Brain microvascular endothelial cell (primary cell): ENCODE measurements around the gene NBL1.
A peak's percentile ranks its signal among the peaks of the same experiment; 100 is the strongest.

ENCODE experiments used
- DNase-seq: peaks from one replicate; pipeline ENCODE4 v3.0.0-alpha.2; 2020
- H3K27ac ChIP-seq: fragments of 250-450 bp; sonication (Bioruptor Pico); 2 replicates; pipeline ENCODE4 v1.5.1; 2020; ENCODE audit warnings: mild to moderate bottlenecking, moderate library complexity
- H3K27me3 ChIP-seq: fragments of 250-450 bp; sonication (Bioruptor Pico); replicated peaks from 2 replicates; pipeline ENCODE4 v1.5.1; 2020; ENCODE audit warnings: mild to moderate bottlenecking
- H3K36me3 ChIP-seq: fragments of 250-450 bp; sonication (Bioruptor Pico); replicated peaks from 2 replicates; pipeline ENCODE4 v1.5.1; 2020; ENCODE audit warnings: mild to moderate bottlenecking
- H3K4me3 ChIP-seq: 2 replicates; pipeline ENCODE4 v1.5.1; 2011; ENCODE audit warnings: low read depth, mild to moderate bottlenecking, control low read depth, low read length, moderate library complexity
- CTCF ChIP-seq: IDR thresholded peaks from 2 replicates; pipeline ENCODE4 v1.5.1; 2011; ENCODE audit warnings: low read depth, mild to moderate bottlenecking, moderate library complexity, low read length, control low read depth, inconsistent platforms; ENCODE audit errors: missing control alignments
- in situ Hi-C: cut with HindIII; loops from 2 replicates; pipeline ENCODE4 v1.10.0; 2017; ENCODE audit warnings: low sequenced_read_pairs, low pct_ligation_motif_present

Gene NBL1

DNA sequence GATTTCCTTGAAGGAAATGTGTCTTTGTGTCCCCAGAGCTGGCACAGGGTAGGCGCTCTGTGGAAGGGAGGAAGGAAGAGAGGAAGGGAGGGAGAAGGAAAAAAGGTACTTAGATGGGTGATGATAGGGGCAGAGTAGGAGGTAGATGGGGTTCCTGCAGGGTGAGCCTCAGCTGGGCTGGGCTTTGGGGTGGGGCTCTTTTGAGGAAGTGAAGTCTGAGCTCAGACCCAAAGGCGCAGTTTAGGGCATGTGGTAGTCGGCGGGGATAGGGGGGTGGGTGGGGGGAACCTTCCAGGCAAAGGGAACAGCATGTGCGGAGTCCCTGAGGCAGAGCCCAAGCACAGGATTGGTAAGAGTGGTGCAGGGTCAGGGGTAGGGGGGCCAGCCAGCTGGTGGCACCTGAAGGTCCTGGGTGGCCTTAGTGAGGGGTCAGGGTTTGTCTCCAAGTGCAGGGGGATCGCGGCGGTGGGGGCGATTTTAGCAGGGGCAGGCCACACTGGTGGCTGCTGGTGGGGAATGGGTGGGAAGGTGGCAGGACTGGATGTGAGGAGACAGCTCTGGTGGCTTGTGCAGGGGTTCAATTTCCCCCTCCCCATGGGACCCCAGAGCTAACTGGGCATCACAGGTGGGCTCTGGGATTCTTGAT lies 12.1 kb downstream of the NBL1 start:
- TF ChIP-seq CTCF, result no peak

GRCh38 chr1:19656780-19657466 lies 12.8 kb downstream of the NBL1 start:
- in situ Hi-C loops, result no loop called here

More for the DNA sequence above, 12.1 kb downstream of the NBL1 start:
- Histone ChIP-seq H3K27ac (no peak overlapping the region), H3K27me3 (no peaks in the 10 kb centered on the region), H3K36me3 (peaks cover 24% of the 10 kb centered on the region), H3K4me3 (no peak overlapping the region)
- no peak for DNase-seq
- in situ Hi-C loops, result no loop called here

GRCh38 chr1:19657511-19657910 lies 13.4 kb downstream of the NBL1 start:
- no peak for DNase-seq
- Histone ChIP-seq H3K27me3 (no peaks in the 10 kb centered on the region), H3K4me3 (no peak overlapping the region), H3K27ac (no peak overlapping the region), H3K36me3 (peaks cover 24% of the 10 kb centered on the region)
- no peak for TF ChIP-seq CTCF
- in situ Hi-C loops, result no loop called here

More at GRCh38 chr1:19656780-19657466, 12.8 kb downstream of the NBL1 start:
- H3K27ac ChIP-seq, result no peak overlapping the region
- peaks cover 24% of the 10 kb centered on the region for H3K36me3 ChIP-seq
- no peaks in the 10 kb centered on the region for H3K27me3 ChIP-seq
- TF ChIP-seq CTCF, result no peak
- DNase-seq, result no peak
- no peak overlapping the region for H3K4me3 ChIP-seq

DNA sequence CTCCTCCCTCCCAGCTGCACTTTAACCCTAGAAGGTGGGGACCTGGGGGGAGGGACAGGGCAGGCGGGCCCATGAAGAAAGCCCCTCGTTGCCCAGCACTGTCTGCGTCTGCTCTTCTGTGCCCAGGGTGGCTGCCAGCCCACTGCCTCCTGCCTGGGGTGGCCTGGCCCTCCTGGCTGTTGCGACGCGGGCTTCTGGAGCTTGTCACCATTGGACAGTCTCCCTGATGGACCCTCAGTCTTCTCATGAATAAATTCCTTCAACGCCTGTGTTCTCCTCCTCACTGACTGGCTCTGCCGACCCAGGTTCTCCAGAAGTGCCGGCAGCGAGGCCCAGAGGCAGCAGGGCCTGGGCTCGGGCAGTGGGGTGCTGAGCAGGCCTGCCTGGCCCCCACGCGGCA lies 14.1 kb downstream of the NBL1 start:
- H3K27ac ChIP-seq, result no peak overlapping the region
- in situ Hi-C loops, result no loop called here
- no peak overlapping the region for H3K4me3 ChIP-seq
- peaks cover 24% of the 10 kb centered on the region for H3K36me3 ChIP-seq
- DNase-seq, result no peak
- no peak for TF ChIP-seq CTCF
- peaks cover 3% of the 10 kb centered on the region for H3K27me3 ChIP-seq

GRCh38 chr1:19661721-19662228 lies 17.7 kb downstream of the NBL1 start:
- DNase-seq, result peak; percentile 34
- no peak overlapping the region for H3K4me3 ChIP-seq
- H3K27ac ChIP-seq, result no peak overlapping the region
- peaks cover 13% of the 10 kb centered on the region for H3K36me3 ChIP-seq
- peak; percentile 64 for TF ChIP-seq CTCF
- in situ Hi-C loops, result no loop called here
- H3K27me3 ChIP-seq, result peaks cover 32% of the 10 kb centered on the region
